GM13977 (cell line): Measurements from ENCODE around the gene TRAF2.

Source experiments
- DNase-seq: peaks from one replicate; pipeline ENCODE4 v3.0.0; 2012; ENCODE audit warnings: low spot score
- CTCF ChIP-seq: IDR thresholded peaks from 2 replicates; pipeline ENCODE4 v1.5.1; 2012; ENCODE audit warnings: mild to moderate bottlenecking, control low read depth; ENCODE audit not compliant: insufficient read depth; ENCODE audit errors: extremely low read depth, missing control alignments
- in situ Hi-C: fragments of 300-500 bp; cut with MboI; formaldehyde crosslinking; loops from one replicate; pipeline ENCODE4 v1.12.0; 2022; ENCODE audit warnings: low sequenced_read_pairs, low pct_unique_long_range_greater_than_20kb, mixed read lengths, inconsistent platforms; ENCODE audit not compliant: unreplicated experiment

Gene TRAF2

GRCh38 chr9:136949239-136949816 is 63.0 kb downstream of the TRAF2 start:
- no peak for DNase-seq
- no peak for TF ChIP-seq CTCF
- in situ Hi-C loops = no loop called here

- peak; percentile 100 for DNase-seq
- in situ Hi-C loops = no loop called here
- TF ChIP-seq CTCF = peak; percentile 21
Measured at GRCh38 chr9:136949817-136950655, 63.7 kb downstream of the TRAF2 start.

- DNase-seq = no peak
- no peak for TF ChIP-seq CTCF
- in situ Hi-C loops = no loop called here
Measured at GRCh38 chr9:136950656-136951276, 64.5 kb downstream of the TRAF2 start.

- DNase-seq = no peak
- no peak for TF ChIP-seq CTCF
- in situ Hi-C loops = no loop called here
Measured at GRCh38 chr9:136951541-136952320, 65.4 kb downstream of the TRAF2 start, which contains the start of gene LCN12. LCN12 (plus strand) TSS chr9:136952273; CDS start chr9:136952328, 55 bp downstream.

GRCh38 chr9:136952321-136952850 is 66.1 kb downstream of the TRAF2 start:
- DNase-seq = no peak
- in situ Hi-C loops = no loop called here
- TF ChIP-seq CTCF = no peak
